K562 (cell line): ENCODE measurements around the gene NPDC1. TPM values are rescaled to one million over a fixed set of nuclear protein-coding genes. Genes with fewer than 3 reads are reported as not detected.

Experiments used
- ATAC-seq: fragments of 200-7000 bp; cut with Tn5 transposase; 3 replicates; pipeline ENCODE4 v1.9.1; 2020; ENCODE audit warnings: moderate library complexity
- BruUV-seq: library from RNA; stranded (reverse); fragments of 400-500 nt; replicated peaks from 2 replicates; lab custom pipeline; 2021; lab: Mats Ljungman, UMichigan
- CTCF ChIA-PET: fragments of 300-600 bp; formaldehyde crosslinking; extraction: SDS; loops from one replicate; lab custom pipeline; 2021; ENCODE audit warnings: low intra/inter-chr PET ratio; lab: Yijun Ruan, JAX
- POLR2A ChIA-PET: fragments of 300-600, 350-650 bp; sonication (Branson Sonifier 250); formaldehyde crosslinking; extraction: SDS; loops from one replicate; lab custom pipeline; 2021; ENCODE audit warnings: antibody characterized with exemption, inconsistent platforms; lab: Yijun Ruan, JAX
- DNase-seq, 4 experiments: peaks; one replicate each; pipeline versions ENCODE4 v3.0.0 to v3.0.0-alpha.2; 2011 to 2018; ENCODE audit warnings: low spot score in 3 of 4, mixed read lengths in 3 of 4; ENCODE audit errors: extremely low read depth in 1 of 4
- FAIRE-seq: peaks from 2 replicates; lab custom pipeline; 2011; peaks lifted over from hg19 to GRCh38; lab: Jason Lieb, UNC
- H2AFZ ChIP-seq: 2 replicates; pipeline ENCODE4 v1.6.0; 2011; ENCODE audit warnings: low read depth, low read length, control low read depth, inconsistent platforms
- H3K27ac ChIP-seq: fragments of 200-600 bp; 3 replicates; pipeline ENCODE4 v1.8.0; 2011; ENCODE audit warnings: low read depth, mild to moderate bottlenecking, control low read depth, inconsistent platforms, low read length, moderate library complexity, mixed read lengths; ENCODE audit errors: extremely low read depth
- H3K27me3 ChIP-seq, 2 experiments: fragments of 300-600 bp in 1 of 2; 2 replicates in 1 of 2; 3 replicates in 1 of 2; pipeline versions ENCODE4 v1.6.0 to v1.8.0; 2011; ENCODE audit warnings: inconsistent platforms in 2 of 2, low read length in 2 of 2, mild to moderate bottlenecking in 1 of 2, mixed read lengths in 1 of 2, moderate library complexity in 1 of 2; ENCODE audit not compliant: control insufficient read depth in 2 of 2, insufficient read depth in 2 of 2
- H3K36me3 ChIP-seq: fragments of 300-600 bp; 3 replicates; pipeline ENCODE4 v1.8.0; 2011; ENCODE audit warnings: mild to moderate bottlenecking, low read length, inconsistent platforms; ENCODE audit not compliant: control insufficient read depth, insufficient read depth
- H3K4me1 ChIP-seq, 2 experiments: fragments of 200-600 bp in 1 of 2; replicated peaks in 1 of 2; 2 replicates in 1 of 2; 3 replicates in 1 of 2; pipeline versions ENCODE4 v1.5.1 to v1.8.0; 2011; ENCODE audit warnings: inconsistent platforms in 2 of 2, low read length in 2 of 2, mild to moderate bottlenecking in 1 of 2, mixed read lengths in 1 of 2, moderate library complexity in 1 of 2; ENCODE audit not compliant: control insufficient read depth in 2 of 2, insufficient read depth in 2 of 2
- H3K4me2 ChIP-seq: 2 replicates; pipeline ENCODE4 v1.6.1; 2011; ENCODE audit warnings: low read length, control low read depth, inconsistent platforms, mixed read lengths; ENCODE audit not compliant: insufficient read depth
- H3K4me3 ChIP-seq: fragments of 200-600 bp; sonication (generic), shearing (Covaris generic); 2 replicates; pipeline ENCODE4 v1.5.1; 2016; ENCODE audit warnings: control low read depth, inconsistent platforms
- H3K79me2 ChIP-seq: fragments of 200-600 bp; 3 replicates; pipeline ENCODE4 v1.8.0; 2011; ENCODE audit warnings: low read length, inconsistent platforms; ENCODE audit not compliant: control insufficient read depth, insufficient read depth
- H3K9ac ChIP-seq, 2 experiments: 2 replicates each; pipeline versions ENCODE4 v1.6.0 to v1.6.1; 2011; ENCODE audit warnings: low read depth in 2 of 2, low read length in 2 of 2, control low read depth in 1 of 2, inconsistent platforms in 1 of 2, mild to moderate bottlenecking in 1 of 2, mixed read lengths in 1 of 2; ENCODE audit not compliant: insufficient read depth in 1 of 2
- H3K9me1 ChIP-seq: one replicate; pipeline ENCODE4 v1.6.0; 2011; ENCODE audit warnings: inconsistent platforms, mild to moderate bottlenecking, low read length, moderate library complexity; ENCODE audit not compliant: control insufficient read depth, insufficient read depth
- H3K9me3 ChIP-seq: replicated peaks from 2 replicates; pipeline ENCODE4 v1.5.1; 2011; ENCODE audit warnings: low read depth, low read length, inconsistent platforms; ENCODE audit not compliant: control insufficient read depth, insufficient read depth
- H4K20me1 ChIP-seq: replicated peaks from 2 replicates; pipeline ENCODE4 v1.6.1; 2011; ENCODE audit warnings: low read length, inconsistent platforms, mixed read lengths; ENCODE audit not compliant: control insufficient read depth, insufficient read depth
- ATF2 ChIP-seq: sonication (generic); formaldehyde crosslinking; IDR thresholded peaks from 2 replicates; pipeline ENCODE4 v1.8.1; 2022; ENCODE audit warnings: missing genetic modification reagents
- BRD9 ChIP-seq: fragments of 450-650 bp; IDR thresholded peaks from 2 replicates; pipeline ENCODE4 v1.6.1; 2018; ENCODE audit warnings: low read depth; ENCODE audit not compliant: partially characterized antibody
- ELF4 ChIP-seq: fragments of 450-650 bp; formaldehyde crosslinking; IDR thresholded peaks from 2 replicates; pipeline ENCODE4 v1.4.0; 2022; ENCODE audit warnings: missing genetic modification characterization
- FOXP4 ChIP-seq: sonication (generic); formaldehyde crosslinking; IDR thresholded peaks from 2 replicates; pipeline ENCODE4 v1.8.0; 2022; ENCODE audit warnings: mild to moderate bottlenecking, missing genetic modification reagents, borderline replicate concordance
- HLTF ChIP-seq: fragments of 450-650 bp; IDR thresholded peaks from 2 replicates; pipeline ENCODE4 v1.6.1; 2016
- HNRNPLL ChIP-seq: fragments of 200-400 bp; formaldehyde crosslinking; IDR thresholded peaks from 2 replicates; pipeline ENCODE4 v1.6.1; 2017; ENCODE audit warnings: low read length, low read depth, mild to moderate bottlenecking; ENCODE audit not compliant: poor library complexity, severe bottlenecking
- ID3 ChIP-seq, 2 experiments: fragments of 250-450 bp in 1 of 2; fragments of 450-650 bp in 1 of 2; sonication (Bioruptor Pico) in 1 of 2; IDR thresholded peaks; 2 replicates each; pipeline versions ENCODE4 v1.6.1 to v1.8.0; 2016 to 2021; ENCODE audit warnings: mild to moderate bottlenecking in 2 of 2, moderate library complexity in 2 of 2, missing compliant biosample characterization in 1 of 2, missing genetic modification characterization in 1 of 2
- JUN ChIP-seq, 2 experiments: sonication (generic) in 1 of 2; formaldehyde crosslinking in 1 of 2; IDR thresholded peaks; 2 replicates each; pipeline versions ENCODE4 v1.6.1 to v1.8.0; 2012 to 2022; ENCODE audit warnings: borderline replicate concordance in 2 of 2, mild to moderate bottlenecking in 2 of 2, improper control_type of control experiment in 1 of 2, low read depth in 1 of 2, low read length in 1 of 2, missing genetic modification reagents in 1 of 2
- NCOA4 ChIP-seq: fragments of 450-650 bp; IDR thresholded peaks from 2 replicates; pipeline ENCODE4 v1.6.1; 2018; ENCODE audit warnings: mild to moderate bottlenecking; ENCODE audit not compliant: partially characterized antibody
- NFXL1 ChIP-seq: fragments of 450-650 bp; formaldehyde crosslinking; IDR thresholded peaks from 2 replicates; pipeline ENCODE4 v1.4.0; 2021; ENCODE audit warnings: mild to moderate bottlenecking
- RAD51 ChIP-seq: fragments of 450-650 bp; IDR thresholded peaks from 2 replicates; pipeline ENCODE4 v1.7.1; 2016; ENCODE audit warnings: low read depth, mild to moderate bottlenecking, borderline replicate concordance
- RHOXF2B ChIP-seq: fragments of 250-450 bp; sonication (Bioruptor Pico); conservative IDR thresholded peaks from 2 replicates; pipeline ENCODE4 v1.5.1; 2021
- SAFB ChIP-seq: fragments of 200-400 bp; formaldehyde crosslinking; IDR thresholded peaks from 2 replicates; pipeline ENCODE4 v1.6.1; 2017; ENCODE audit warnings: low read depth, low read length, borderline replicate concordance
- YBX1 ChIP-seq: fragments of 450-650 bp; IDR thresholded peaks from 2 replicates; pipeline ENCODE4 v1.7.1; 2016; ENCODE audit warnings: mild to moderate bottlenecking
- ZNF24 ChIP-seq: fragments of 450-650 bp; IDR thresholded peaks from 2 replicates; pipeline ENCODE4 v1.6.1; 2016
- WGBS: fragments of 100-300 bp; shearing (Covaris generic); methylation state at CpG from one replicate; pipeline ENCODE4 v1.1.6; 2016; ENCODE audit warnings: low coverage, mixed read lengths; ENCODE audit not compliant: insufficient coverage; ENCODE audit errors: missing lambda C conversion rate; 5-methylcytosine and 5-hydroxymethylcytosine counted together
- in situ Hi-C: fragments of 300-500 bp; cut with MboI; formaldehyde crosslinking; loops from 4 replicates; pipeline ENCODE4 v1.15.0; 2018; ENCODE audit warnings: inconsistent platforms, mixed read lengths
- intact Hi-C: fragments of 100-400 bp; cut with micrococcal nuclease; formaldehyde crosslinking; loops from 2 replicates; pipeline ENCODE4 v1.14.2; 2022
- polyA plus RNA-seq, 8 experiments: library from polyadenylated mRNA; depleted of rRNA in 4 of 8; stranded (reverse) in 5 of 8; unstranded in 3 of 8; fragments of >200 nt; fragmentation: Nextera tagmentation in 2 of 8; fragmentation: Illumina TruSeq in 1 of 8; extraction: Ambion mirVana in 2 of 8; extraction: Trizol in 1 of 8; gene quantifications; 2 replicates each; pipeline versions ENCODE4 v1.2.1 to v1.2.3, GENCODE V29; 2011 to 2014; ENCODE audit warnings: inconsistent platforms in 1 of 8, missing spikeins in 1 of 8
- total RNA-seq, 7 experiments: library from RNA; depleted of rRNA in 6 of 7; stranded (reverse); fragments of >200 nt in 6 of 7; fragmentation: Illumina TruSeq in 2 of 7; extraction: Trizol in 2 of 7; gene quantifications; 2 replicates each; pipeline versions ENCODE4 v1.2.1 to v1.2.3, GENCODE V29; 2011 to 2021; ENCODE audit warnings: low replicate concordance in 1 of 7

NPDC1 gene
- total and polyA plus RNA-seq, 9 of the 15 experiments (the other 6 are each of a cell fraction or from before 2014, with no cell fraction given) = 0.06 to 2.1 (median 0.53) TPM; not detected in 3

- no TSS peak for BruUV-seq
- 43% methylated on average over 17 of the region's 17 CpGs for WGBS
- no peak for DNase-seq
- no peaks in the 10 kb centered on the region for H3K79me2 ChIP-seq
- H4K20me1 ChIP-seq = no peaks in the 10 kb centered on the region; the same call in none of the 2 replicates
- POLR2A ChIA-PET = interaction anchor here (0.7 kb wide), 1 partner anchor 269 kb away, joined by 3 read pairs; no protein-coding TSS in a partner anchor
- no peaks in the 10 kb centered on the region for H3K27me3 ChIP-seq
- no peaks in the 10 kb centered on the region for H3K9me1 ChIP-seq
- TF ChIP-seq NCOA4 = no peak
- TF ChIP-seq ID3 (CRISPR knock-in tag; IDR thresholded peaks at IDR 0.05) = no peak
- no peak for TF ChIP-seq ID3 (tag; IDR thresholded peaks at IDR 0.05)
- no peak for TF ChIP-seq NFXL1 (CRISPR knock-in tag)
- no peak for TF ChIP-seq HNRNPLL
- TF ChIP-seq RHOXF2B = no peak
- no peak for TF ChIP-seq YBX1
- TF ChIP-seq JUN (IDR thresholded peaks at IDR 0.05; ENCODE audit: borderline replicate concordance, low read depth, low read length) = no peak
- TF ChIP-seq JUN (CRISPR knock-in tag; IDR thresholded peaks at IDR 0.05; ENCODE audit: borderline replicate concordance) = no peak
- TF ChIP-seq FOXP4 (CRISPR knock-in tag) = no peak
- no peak for TF ChIP-seq ATF2
- no peak for TF ChIP-seq ELF4 (CRISPR knock-in tag)
- no peak for TF ChIP-seq RAD51
- no peak for TF ChIP-seq SAFB
- TF ChIP-seq ZNF24 = no peak
- no peak for TF ChIP-seq HLTF
- TF ChIP-seq BRD9 = no peak
- no peak overlapping the region for H2AFZ ChIP-seq
- peaks cover 0 to 38% of the 10 kb centered on the region in 2 experiments; a peak in 2 of 5 replicates for H3K4me1 ChIP-seq
- H3K4me3 ChIP-seq = no peak overlapping the region
- H3K4me2 ChIP-seq = no peak overlapping the region
- intact Hi-C loops = no loop called here
- no peak overlapping the region for H3K27ac ChIP-seq
- no peak overlapping the region for H3K9ac ChIP-seq
- no peak for ATAC-seq
- in situ Hi-C loops = no loop called here
- no peak for FAIRE-seq
- CTCF ChIA-PET = no interaction called here
- H3K9me3 ChIP-seq = no peaks in the 10 kb centered on the region
- H3K36me3 ChIP-seq = no peaks in the 10 kb centered on the region
Observed at GRCh38 chr9:137056739-137057415, 10.9 kb upstream of the NPDC1 start.
